Activated CD4-positive, alpha-beta memory T cell treated with anti-CD3 and anti-CD28 coated beads for 36 hours (primary cell): ENCODE measurements around the gene SP8. TPM values are rescaled to one million over a fixed set of nuclear protein-coding genes. Genes with fewer than 3 reads are reported as not detected.

Experiments
- CTCF ChIA-PET: fragments of 350-600 bp; sonication (Branson Sonifier 250); formaldehyde crosslinking; loops from one replicate; lab custom pipeline; 2021; ENCODE audit warnings: antibody characterized with exemption, inconsistent platforms; lab: Charles Lee
- POLR2A ChIA-PET: fragments of 350-600 bp; sonication (Branson Sonifier 250); formaldehyde crosslinking; loops from one replicate; lab custom pipeline; 2021; ENCODE audit warnings: antibody characterized with exemption; lab: Charles Lee
- DNase-seq: peaks from one replicate; pipeline ENCODE4 v3.0.0-alpha.2; 2020
- H3K27ac Mint-ChIP-seq: one replicate; pipeline ENCODE4 v1.8.0; 2021; ENCODE audit warnings: mixed read lengths
- H3K27me3 Mint-ChIP-seq: one replicate; pipeline ENCODE4 v1.8.0; 2021; ENCODE audit warnings: mixed read lengths
- H3K36me3 Mint-ChIP-seq: one replicate; pipeline ENCODE4 v1.8.0; 2021; ENCODE audit warnings: mixed read lengths
- H3K4me1 Mint-ChIP-seq: one replicate; pipeline ENCODE4 v1.8.0; 2021; ENCODE audit warnings: low read depth, mixed read lengths
- H3K4me3 Mint-ChIP-seq: one replicate; pipeline ENCODE4 v1.8.0; 2021; ENCODE audit warnings: mild to moderate bottlenecking, mixed read lengths
- H3K9me3 Mint-ChIP-seq: one replicate; pipeline ENCODE4 v1.8.0; 2021; ENCODE audit warnings: mixed read lengths
- intact Hi-C: fragments of 100-400 bp; cut with micrococcal nuclease; formaldehyde crosslinking; loops from one replicate; pipeline ENCODE4 v1.15.1; 2023
- total RNA-seq, 2 experiments: library from RNA; stranded (reverse); gene quantifications; one replicate each; pipeline ENCODE4 v1.2.3, GENCODE V29; 2021

SP8 gene
- total RNA-seq, 2 experiments from 2014 or later = not detected

DNA sequence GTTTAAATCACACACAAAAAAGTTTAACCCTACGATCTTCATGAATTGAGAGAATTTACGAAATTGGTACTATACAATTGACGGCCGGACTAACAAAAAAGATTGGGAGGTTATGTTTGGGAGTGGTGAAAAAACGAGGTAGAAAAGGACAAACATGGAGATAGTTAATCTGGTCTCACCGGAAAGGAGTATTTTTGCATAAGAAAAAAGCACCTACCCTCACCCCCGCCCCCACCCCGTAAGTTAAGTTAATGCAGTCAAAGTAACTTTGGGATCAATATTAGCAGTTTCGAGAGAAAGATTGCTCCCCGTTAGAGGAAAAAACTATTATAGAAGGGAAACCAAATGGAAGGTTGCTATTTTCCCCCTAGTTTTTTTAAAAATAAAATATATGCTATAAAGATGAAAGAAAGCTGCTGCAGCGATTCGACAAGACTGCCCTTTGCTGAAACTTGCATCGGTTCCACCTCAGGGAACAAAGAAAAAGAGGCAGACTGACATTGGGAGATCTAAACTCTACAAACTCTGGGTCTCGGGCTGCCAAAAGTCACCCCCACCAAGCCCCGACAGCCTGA is 3.5 kb downstream of the SP8 start:
- H3K9me3 Mint-ChIP-seq = no peaks in the 10 kb centered on the region
- H3K27me3 Mint-ChIP-seq = peaks cover 69% of the 10 kb centered on the region
- peaks cover 6% of the 10 kb centered on the region for H3K36me3 Mint-ChIP-seq
- no peak overlapping the region for H3K4me3 Mint-ChIP-seq
- ChIA-PET CTCF (no interaction called here), POLR2A (no interaction called here)
- peaks cover 22% of the 10 kb centered on the region for H3K4me1 Mint-ChIP-seq
- H3K27ac Mint-ChIP-seq = no peak overlapping the region
- no peak for DNase-seq
- intact Hi-C loops = loop anchor here (10.0 kb wide), 2 partner anchors 448 to 1222 kb away; partner anchors contain the start of gene ITGB8

DNA sequence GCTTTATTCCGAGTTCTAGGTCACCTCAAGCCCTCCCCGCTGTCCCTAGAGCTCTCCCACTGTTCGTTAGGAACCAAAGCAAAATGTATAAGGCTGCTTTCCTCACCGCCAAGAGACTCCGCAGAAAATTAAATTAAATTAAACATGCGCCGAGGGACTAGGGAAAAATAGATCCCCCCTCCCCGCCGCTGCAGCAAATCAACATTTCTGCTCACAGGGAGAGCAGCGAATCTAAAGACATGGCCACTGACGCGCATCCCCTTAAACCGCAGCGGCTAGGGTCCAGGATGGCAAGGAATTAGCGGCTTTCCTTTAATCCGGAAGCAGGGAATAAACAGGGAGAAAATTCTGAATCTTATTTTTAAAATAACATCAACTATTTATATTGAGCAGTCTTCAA is 7.6 kb downstream of the SP8 start:
- Mint-ChIP-seq H3K27me3 (peaks cover 73% of the 10 kb centered on the region), H3K36me3 (peaks cover 12% of the 10 kb centered on the region), H3K27ac (no peak overlapping the region), H3K9me3 (no peaks in the 10 kb centered on the region), H3K4me1 (peaks cover 17% of the 10 kb centered on the region), H3K4me3 (no peak overlapping the region)
- no peak for DNase-seq
- CTCF ChIA-PET = interaction anchor here (0.9 kb wide), 1 partner anchor 473 kb away, joined by 3 read pairs; no protein-coding TSS in a partner anchor
- POLR2A ChIA-PET = no interaction called here
- intact Hi-C loops = loop anchor here (2.0 kb wide), 1 partner anchor 18 kb away; no protein-coding TSS in a partner anchor

DNA sequence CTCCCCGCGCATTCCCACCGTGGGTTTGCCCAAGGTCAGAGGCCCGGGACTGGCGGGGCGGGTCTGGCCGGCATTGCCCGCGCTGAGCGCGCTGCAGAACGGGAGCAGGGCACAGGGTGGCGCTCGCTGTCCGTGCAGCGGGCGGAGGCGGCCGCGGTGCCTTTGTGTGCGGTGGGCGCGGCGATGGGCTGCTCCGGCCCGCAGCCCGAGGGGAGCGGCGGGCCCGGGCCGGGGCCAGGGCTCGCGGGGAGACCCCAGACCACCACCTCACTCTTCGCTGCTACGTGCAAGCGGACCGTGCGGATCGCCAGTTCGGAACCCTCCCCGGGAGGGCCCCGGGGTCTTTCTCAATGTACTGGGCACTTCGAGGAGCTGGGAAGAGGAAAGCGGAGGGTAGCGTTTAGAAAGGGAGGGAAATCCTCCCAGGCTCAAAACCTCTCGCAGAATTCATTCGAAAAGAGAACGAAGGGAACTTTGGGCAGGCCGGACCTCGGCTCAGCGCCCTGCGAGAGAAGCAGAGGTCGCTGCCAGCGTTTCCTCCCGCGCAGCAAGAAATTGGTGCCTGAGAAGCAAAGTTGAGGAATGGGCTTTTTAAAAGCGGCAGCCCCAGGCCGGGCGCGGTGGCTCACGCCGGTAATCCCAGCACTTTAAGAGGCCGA is 8.5 kb downstream of the SP8 start:
- Mint-ChIP-seq H3K27me3 (peaks cover 68% of the 10 kb centered on the region), H3K36me3 (peaks cover 5% of the 10 kb centered on the region), H3K9me3 (no peaks in the 10 kb centered on the region), H3K4me1 (peaks cover 11% of the 10 kb centered on the region), H3K4me3 (no peak overlapping the region), H3K27ac (no peak overlapping the region)
- intact Hi-C loops = loop anchor here (1.0 to 2.0 kb wide), 2 partner anchors 19 to 476 kb away; no protein-coding TSS in a partner anchor
- ChIA-PET POLR2A (no interaction called here), CTCF (interaction anchor here (0.9 to 1.0 kb wide), 2 partner anchors 474 to 495 kb away, joined by 3 read pairs; no protein-coding TSS in a partner anchor)
- DNase-seq = no peak

DNA sequence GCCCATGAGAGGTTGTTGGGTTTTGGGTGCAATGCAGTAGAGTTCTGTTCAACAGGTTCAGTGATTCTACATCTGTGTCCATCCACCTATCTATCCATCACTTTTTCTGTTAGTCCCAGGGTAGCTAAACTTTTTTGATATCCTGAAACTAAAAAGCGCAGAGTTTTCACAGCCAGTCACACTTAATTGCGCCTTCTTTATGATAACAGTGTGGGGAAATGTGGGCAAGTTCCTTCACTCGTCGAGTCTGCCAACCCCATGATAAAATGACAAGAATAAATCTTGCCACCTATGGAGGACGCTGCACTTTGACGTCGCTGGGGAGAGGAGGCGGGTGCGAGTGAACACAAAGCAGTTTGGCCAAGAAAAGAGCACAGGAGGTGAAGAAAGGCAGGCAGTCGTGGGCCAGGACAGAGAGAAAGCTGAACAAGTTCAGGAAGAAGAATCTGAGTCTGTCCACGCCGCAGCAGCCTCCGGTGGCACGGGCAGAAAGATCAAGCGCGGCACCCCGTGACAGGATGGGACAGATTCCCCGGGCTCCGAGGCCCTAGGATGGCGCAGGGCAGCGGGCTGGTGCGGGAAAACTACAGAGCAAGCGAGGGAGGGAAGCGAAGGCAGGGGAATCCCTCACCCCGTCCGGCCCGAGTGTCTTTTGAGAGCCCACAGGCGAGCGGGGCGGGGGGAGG is 9.2 kb downstream of the SP8 start:
- no peak overlapping the region for H3K27ac Mint-ChIP-seq
- CTCF ChIA-PET = interaction anchor here (1.0 kb wide), 1 partner anchor 496 kb away, joined by 3 read pairs; no protein-coding TSS in a partner anchor
- intact Hi-C loops = loop anchor here (1.0 to 2.0 kb wide), 2 partner anchors 19 to 477 kb away; no protein-coding TSS in a partner anchor
- POLR2A ChIA-PET = no interaction called here
- no peaks in the 10 kb centered on the region for H3K9me3 Mint-ChIP-seq
- DNase-seq = no peak
- H3K4me3 Mint-ChIP-seq = peak overlapping the region; percentile 6
- H3K27me3 Mint-ChIP-seq = peaks cover 63% of the 10 kb centered on the region
- H3K36me3 Mint-ChIP-seq = peaks cover 5% of the 10 kb centered on the region
- H3K4me1 Mint-ChIP-seq = peaks cover 11% of the 10 kb centered on the region

DNA sequence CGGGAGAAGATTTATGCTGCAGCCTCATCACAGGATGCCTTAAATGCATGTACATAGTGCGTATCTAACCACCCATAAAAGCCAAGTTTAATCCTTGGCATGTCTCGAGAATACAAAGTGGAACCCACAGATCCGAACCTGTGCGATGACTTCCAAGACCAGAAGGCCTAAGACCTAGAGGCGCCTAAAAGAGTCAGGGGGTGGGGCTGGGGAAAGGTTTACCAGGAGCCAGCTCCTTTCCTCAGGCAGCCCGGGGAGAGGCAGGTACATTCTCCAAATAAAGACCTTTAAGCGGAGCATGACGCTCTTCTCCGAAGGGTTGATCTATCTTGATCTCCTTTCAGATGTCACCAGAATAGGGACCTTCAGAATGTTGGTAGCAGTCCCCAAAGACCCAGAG is 9.7 kb downstream of the SP8 start:
- H3K27me3 Mint-ChIP-seq = peaks cover 63% of the 10 kb centered on the region
- H3K4me3 Mint-ChIP-seq = no peak overlapping the region
- POLR2A ChIA-PET = no interaction called here

DNA sequence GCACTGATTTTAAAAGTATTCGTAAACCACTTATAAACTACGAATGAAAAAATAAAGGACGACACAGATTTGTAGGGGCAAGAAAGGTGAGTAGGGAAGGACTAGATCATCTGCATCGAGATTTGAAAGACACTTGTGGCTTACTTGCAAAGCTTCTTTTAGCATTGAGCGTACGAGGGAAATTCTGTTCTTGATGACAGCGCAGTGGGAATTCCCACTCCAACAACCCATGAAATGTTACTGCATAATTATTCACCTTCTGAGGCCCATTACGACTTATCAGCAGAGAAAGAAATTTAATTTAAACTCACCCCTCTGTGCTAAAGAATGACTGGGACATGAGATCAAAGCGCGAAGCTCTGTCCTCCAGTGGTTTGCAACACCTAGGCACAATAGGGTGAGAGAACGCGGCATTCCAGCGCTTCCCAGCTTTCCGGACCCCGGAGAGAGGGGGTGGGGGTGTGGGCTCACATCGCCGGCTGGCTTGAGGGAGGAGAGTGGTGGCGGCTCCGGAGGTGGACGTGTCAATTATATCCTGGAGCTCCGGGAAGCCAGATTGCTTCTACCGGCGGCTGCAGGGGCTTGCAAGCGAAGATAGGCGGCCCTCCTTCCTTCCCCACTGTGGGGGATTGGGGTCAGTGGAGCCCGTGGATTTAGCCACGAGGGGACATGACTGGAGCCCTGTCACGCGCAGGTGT is 10.3 kb downstream of the SP8 start:
- Mint-ChIP-seq H3K27me3 (peaks cover 58% of the 10 kb centered on the region), H3K36me3 (peaks cover 5% of the 10 kb centered on the region), H3K9me3 (no peaks in the 10 kb centered on the region), H3K4me3 (no peak overlapping the region), H3K27ac (no peak overlapping the region), H3K4me1 (peaks cover 11% of the 10 kb centered on the region)
- no peak for DNase-seq
- intact Hi-C loops = no loop called here
- ChIA-PET POLR2A (no interaction called here), CTCF (no interaction called here)

More for the DNA sequence above, 9.7 kb downstream of the SP8 start:
- CTCF ChIA-PET = no interaction called here
- H3K36me3 Mint-ChIP-seq = peaks cover 5% of the 10 kb centered on the region
- no peak overlapping the region for H3K27ac Mint-ChIP-seq
- H3K9me3 Mint-ChIP-seq = no peaks in the 10 kb centered on the region
- H3K4me1 Mint-ChIP-seq = peaks cover 11% of the 10 kb centered on the region
- DNase-seq = no peak
- intact Hi-C loops = no loop called here

DNA sequence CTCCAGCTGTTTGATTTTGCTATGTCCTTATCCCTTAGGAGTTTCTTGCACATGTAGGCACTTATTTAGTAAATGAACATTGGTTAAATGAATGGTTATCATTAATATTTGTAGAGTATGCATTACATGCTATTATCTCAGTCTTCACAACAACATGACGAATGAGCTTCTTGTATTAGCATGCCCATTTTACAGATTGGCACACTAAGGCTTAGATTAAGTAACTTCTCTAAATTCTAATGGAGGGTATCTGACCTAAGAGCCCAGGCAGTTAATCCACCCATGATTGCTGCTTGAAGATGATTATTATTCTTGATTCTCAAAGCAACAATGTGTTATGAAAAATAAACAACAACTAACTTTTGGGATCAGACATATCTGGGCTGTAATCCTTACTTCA is 32.7 kb downstream of the SP8 start:
- Mint-ChIP-seq H3K9me3 (no peaks in the 10 kb centered on the region), H3K27me3 (no peaks in the 10 kb centered on the region), H3K27ac (no peak overlapping the region), H3K4me3 (no peak overlapping the region), H3K36me3 (no peaks in the 10 kb centered on the region), H3K4me1 (no peaks in the 10 kb centered on the region)
- ChIA-PET CTCF (no interaction called here), POLR2A (no interaction called here)
- intact Hi-C loops = no loop called here
- DNase-seq = no peak

DNA sequence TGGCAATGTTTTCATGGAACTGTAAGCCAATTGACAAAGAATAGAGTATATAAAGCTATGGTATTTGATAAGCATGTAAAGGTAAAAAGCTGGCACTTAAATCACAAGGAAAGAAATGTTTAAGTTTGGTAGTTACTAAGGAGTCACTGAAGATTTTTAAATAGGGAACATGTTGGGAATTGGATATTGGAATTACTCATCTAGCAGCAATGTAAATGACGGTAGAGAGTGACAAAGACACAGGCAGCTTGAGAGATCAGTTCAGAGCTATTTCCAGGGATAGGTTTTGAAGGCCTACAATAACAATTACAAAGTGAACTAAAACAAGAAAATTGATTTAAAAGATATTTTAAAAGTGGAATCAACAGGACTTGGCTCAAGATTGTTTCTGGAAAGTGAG is 36.8 kb downstream of the SP8 start:
- intact Hi-C loops = no loop called here
- CTCF ChIA-PET = no interaction called here
- POLR2A ChIA-PET = no interaction called here
- Mint-ChIP-seq H3K4me3 (no peak overlapping the region), H3K27ac (no peak overlapping the region), H3K9me3 (no peaks in the 10 kb centered on the region), H3K27me3 (no peaks in the 10 kb centered on the region), H3K36me3 (no peaks in the 10 kb centered on the region), H3K4me1 (no peaks in the 10 kb centered on the region)
- DNase-seq = no peak

DNA sequence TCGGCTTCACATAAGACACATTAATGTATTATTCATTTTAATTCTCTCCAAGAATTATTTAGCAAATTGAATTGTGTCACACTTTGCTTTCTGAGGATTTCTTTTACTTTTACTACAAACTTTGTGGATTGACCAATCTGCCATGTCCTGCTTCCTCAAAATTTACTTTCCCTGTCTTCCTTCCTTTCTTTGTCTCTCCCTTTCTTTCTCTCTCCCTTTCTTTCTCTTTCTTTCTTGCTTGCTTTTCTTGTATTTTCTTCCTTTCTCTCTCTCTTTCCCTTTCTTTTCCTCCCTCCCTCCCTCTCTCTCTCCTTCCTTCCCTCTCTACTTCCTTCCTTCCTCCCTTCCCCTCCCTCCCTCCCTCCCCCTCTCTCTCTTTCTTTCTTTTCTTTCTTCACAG is 37.8 kb downstream of the SP8 start:
- ChIA-PET CTCF (no interaction called here), POLR2A (no interaction called here)
- Mint-ChIP-seq H3K27ac (no peak overlapping the region), H3K36me3 (no peaks in the 10 kb centered on the region), H3K9me3 (no peaks in the 10 kb centered on the region), H3K27me3 (no peaks in the 10 kb centered on the region), H3K4me3 (no peak overlapping the region), H3K4me1 (no peaks in the 10 kb centered on the region)
- DNase-seq = no peak
- intact Hi-C loops = no loop called here

DNA sequence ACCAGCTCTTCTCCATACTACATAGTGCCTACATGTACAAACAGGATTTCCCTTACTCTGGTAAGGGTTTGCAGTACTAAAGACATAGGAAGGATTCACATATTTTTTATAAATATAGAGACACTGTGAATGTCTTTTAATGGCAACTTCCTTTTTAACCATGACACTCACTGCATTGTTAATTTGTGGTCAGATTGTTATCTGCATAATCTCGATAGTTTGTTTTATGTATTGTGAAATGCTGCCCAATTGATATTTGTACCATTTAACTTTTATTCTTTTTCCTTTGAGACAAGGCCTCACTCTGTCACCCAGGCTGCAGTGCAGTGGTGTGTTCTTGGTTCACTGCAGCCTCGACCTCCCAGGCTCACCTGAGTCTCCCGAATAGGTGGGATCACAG is 39.7 kb downstream of the SP8 start:
- CTCF ChIA-PET = interaction anchor here (1.2 kb wide), 1 partner anchor 10 kb away, joined by 3 read pairs; no protein-coding TSS in a partner anchor
- intact Hi-C loops = no loop called here
- H3K4me1 Mint-ChIP-seq = no peaks in the 10 kb centered on the region

DNA sequence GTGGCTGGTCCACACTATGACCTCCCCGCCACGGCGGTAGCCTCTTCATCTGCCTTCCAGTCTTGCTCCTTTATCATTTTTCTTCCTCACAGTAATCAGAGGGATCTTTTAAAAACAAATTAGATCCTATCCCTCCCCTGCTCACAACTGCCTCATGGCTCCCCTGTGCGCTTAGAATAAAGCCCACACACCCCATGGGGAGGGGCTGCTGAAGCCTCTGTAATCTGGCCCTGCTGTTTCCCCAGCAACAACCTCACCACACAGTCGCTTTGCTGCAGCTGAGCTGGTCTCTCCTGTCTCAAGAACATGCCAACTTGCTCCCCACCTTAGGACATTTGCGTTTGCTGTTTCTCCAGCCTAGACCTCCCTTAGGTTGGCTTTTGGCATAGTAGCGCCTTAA is 41.0 kb downstream of the SP8 start:
- Mint-ChIP-seq H3K27ac (no peak overlapping the region), H3K9me3 (no peaks in the 10 kb centered on the region), H3K36me3 (no peaks in the 10 kb centered on the region), H3K27me3 (no peaks in the 10 kb centered on the region), H3K4me3 (no peak overlapping the region), H3K4me1 (no peaks in the 10 kb centered on the region)
- intact Hi-C loops = no loop called here
- POLR2A ChIA-PET = no interaction called here
- CTCF ChIA-PET = no interaction called here
- no peak for DNase-seq

More for the DNA sequence above, 39.7 kb downstream of the SP8 start:
- no peak overlapping the region for H3K27ac Mint-ChIP-seq
- H3K4me3 Mint-ChIP-seq = no peak overlapping the region
- no peaks in the 10 kb centered on the region for H3K27me3 Mint-ChIP-seq
- DNase-seq = no peak
- no peaks in the 10 kb centered on the region for H3K9me3 Mint-ChIP-seq
- POLR2A ChIA-PET = no interaction called here
- H3K36me3 Mint-ChIP-seq = no peaks in the 10 kb centered on the region

DNA sequence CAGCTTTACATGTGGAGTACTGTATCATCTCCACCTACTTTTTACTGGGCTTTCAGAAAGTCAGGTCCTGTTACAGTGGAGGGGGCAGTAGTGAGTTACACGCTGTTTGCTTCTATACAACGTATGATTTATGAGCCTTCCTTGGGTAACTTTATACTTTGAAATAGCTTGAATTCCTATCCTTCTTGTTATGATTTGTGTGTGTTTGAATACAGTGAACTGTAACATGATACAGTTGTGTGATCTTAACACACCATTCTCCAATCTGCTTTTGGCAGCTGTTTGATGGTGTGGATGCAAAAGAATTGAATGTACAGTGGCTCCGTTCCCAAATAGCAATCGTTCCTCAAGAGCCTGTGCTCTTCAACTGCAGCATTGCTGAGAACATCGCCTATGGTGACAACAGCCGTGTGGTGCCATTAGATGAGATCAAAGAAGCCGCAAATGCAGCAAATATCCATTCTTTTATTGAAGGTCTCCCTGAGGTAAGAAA is 41.7 kb downstream of the SP8 start:
- intact Hi-C loops = no loop called here
- Mint-ChIP-seq H3K27ac (no peak overlapping the region), H3K4me1 (no peaks in the 10 kb centered on the region), H3K27me3 (no peaks in the 10 kb centered on the region), H3K4me3 (no peak overlapping the region), H3K36me3 (no peaks in the 10 kb centered on the region), H3K9me3 (no peaks in the 10 kb centered on the region)
- DNase-seq = no peak
- ChIA-PET POLR2A (no interaction called here), CTCF (no interaction called here)
